GM19397 (cell line): ENCODE measurements around the gene DDR1.

Experiments
- ATAC-seq: cut with Tn5 transposase; IDR thresholded peaks from one replicate; pipeline ENCODE4 v1.9.1; 2021; ENCODE audit warnings: mild to moderate bottlenecking, moderate library complexity; ENCODE audit not compliant: unreplicated experiment

The DDR1 gene

DNA sequence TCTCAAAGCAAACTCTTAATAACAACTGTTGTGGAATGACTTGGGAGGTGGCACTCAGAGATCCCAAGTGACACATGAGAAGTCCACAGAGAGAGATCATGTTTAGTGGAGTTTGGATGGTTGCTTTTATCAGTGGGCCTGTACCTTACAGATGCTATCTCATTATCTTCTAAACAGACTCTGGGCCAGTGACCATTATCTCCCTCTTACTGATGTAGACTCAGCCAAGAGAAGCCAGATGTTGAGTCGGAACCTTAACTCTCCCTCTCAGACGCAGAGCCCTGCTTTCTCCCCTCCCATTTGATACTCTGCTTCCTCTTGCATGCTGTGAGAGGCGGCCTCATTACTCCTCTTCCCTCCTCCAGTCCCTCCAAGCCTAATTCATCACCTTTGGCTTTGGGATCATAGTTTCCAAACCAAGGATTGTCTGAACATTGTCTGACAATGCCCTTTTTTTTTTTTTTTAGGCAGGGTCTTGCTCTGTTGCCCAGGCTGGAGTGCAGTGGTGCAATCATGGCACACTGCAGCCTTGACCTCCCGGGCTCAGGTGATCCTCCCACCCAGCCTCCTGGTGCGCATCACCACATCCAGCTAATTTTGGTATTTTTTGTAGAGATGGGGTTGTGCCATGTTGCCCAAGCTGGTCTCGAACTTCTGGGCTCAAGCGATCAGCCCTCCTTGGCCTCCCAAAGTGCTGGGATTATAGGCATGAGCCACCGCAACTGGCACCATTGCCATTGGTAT is 4.5 kb upstream of the DDR1 start:
- no peak for ATAC-seq

DNA sequence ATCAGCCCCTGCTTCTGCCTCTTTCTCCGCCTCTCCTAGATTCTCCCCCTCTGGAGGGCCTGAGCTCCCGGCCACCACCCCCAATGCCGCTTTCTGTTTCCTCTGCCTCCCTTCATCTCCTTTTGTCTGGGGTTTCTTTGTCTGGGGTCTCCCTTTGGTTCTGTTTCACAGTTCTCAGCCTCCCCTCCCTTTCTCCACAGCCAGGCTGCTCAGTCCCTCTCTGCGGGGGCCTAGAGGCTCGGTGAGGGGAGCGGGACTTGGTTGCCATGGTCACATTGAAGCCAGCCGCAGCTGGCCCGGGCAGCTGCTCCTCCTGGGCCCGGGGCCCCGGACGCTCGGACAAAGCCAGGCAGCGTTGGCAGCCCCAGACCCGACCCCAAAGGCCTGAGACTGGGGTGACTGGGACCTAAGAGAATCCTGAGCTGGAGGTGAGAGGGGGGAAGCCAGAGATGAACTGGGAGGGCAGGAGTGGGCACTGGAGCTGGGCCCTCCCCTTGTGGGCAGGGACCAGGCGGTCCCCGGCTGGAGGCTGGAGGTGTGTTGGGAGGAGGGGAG is 3.5 kb upstream of the DDR1 start:
- no peak for ATAC-seq

DNA sequence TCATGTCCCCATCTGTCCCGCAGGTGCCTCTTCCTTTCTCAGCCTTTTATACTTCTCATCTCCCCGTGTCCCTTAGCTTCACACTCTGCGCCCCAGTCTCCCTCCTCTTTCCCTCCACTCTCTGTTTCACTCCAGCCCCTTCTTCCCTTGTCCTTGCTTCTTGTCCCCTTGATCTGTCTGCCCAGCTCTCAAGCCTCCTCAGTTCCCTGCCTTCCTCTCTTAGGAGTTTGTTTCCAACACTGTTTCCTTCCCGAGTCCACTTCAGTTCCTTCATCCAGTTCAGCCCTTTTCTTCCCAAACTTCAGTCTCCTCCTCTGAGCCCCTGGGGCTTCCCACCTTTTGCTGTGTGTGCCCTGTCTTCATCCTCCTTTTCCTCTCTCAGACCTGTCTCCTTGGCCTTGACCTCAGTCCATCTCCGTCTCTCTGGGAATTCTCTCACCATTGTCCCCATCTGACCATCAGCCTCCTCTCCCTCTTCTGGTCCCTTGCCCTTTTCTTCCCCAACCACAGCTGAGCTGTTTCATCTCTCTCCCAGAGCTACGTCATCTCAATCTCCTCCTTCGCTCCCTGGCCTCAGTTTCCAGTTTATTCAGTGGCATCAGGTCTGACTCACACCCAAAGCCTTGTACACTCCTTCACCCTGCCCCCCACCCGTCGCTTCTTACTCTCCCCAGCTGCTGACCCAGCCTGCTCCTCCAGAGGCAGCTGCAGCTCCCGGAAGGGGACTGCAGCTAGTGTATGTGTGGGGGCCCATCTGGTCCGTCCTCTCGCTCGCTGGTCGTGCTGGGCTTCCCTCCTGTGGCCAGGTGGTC is 2.7 kb upstream of the DDR1 start:
- no peak for ATAC-seq

DNA sequence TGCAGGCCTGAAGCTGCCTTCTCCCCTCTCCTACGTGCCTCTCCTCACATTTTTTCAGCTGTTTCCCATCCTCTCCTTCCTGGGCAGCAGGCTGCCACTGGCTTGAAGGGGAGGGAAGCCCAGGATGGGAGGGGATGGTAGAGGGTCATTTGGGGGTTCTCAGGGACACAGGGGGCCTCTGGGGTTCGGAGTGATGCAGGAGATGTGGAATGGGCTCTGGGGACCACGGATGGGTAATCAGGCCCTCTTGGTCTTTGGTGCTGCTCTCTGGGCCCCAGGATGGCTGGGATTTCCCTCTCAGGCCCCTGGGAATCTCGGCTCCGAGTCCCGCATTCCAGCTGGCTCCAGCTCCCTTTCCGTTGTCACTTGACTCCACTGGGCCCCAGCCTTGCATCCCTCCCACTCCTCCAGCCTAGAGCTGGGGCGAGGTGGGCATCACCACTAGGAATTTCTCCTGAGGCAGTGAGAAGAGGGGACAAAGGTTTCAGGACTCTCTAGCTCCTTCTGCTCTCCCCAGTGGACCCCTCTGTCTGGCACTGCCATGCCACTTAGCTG is 2.0 kb upstream of the DDR1 start:
- ATAC-seq, result no peak

DNA sequence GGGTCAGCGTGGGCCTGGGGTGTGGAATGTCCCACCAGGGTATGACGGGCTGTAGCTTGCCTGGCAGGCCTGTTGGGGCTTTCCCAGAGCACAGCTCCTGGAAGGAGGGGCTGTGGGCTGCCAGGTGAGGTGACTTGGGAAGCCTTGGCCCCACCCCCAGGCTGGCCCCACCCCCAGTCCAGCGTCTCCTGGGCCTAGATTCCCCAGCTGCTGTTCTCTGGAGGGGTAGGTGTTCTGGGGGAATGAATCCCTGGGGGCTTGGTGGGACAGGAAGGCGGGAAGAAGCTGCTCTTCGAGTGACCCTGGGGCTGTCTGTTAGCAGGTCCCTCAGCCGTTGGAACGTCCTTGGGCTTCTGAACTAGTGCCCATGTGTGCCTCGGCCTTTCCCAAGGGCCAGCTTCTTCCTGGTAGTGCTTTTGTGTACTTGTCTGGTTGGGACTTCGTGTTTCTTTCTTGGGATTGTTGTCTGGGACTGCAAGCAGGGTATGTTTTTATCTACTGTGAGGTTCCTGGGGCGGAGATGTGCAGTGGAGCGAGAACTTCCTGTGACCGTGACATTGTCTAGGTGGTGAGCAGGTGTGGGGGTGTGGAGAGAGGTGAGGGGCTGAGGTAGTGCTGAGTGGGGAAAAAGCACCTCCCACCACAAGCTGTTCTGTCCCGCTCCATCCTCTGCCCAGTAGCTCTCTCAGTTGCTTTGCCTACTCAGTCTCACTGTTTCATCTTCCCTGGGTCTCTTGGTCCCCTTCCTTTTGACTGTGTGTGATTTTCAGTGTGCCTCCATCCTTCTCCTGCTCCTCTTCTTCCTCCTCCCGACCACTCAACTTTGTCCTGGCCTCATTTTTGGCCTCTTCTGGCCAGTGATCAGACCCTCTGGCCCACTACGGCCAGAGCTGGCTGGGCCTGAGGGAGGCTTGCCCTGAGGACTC is 1.3 kb upstream of the DDR1 start:
- no peak for ATAC-seq

DNA sequence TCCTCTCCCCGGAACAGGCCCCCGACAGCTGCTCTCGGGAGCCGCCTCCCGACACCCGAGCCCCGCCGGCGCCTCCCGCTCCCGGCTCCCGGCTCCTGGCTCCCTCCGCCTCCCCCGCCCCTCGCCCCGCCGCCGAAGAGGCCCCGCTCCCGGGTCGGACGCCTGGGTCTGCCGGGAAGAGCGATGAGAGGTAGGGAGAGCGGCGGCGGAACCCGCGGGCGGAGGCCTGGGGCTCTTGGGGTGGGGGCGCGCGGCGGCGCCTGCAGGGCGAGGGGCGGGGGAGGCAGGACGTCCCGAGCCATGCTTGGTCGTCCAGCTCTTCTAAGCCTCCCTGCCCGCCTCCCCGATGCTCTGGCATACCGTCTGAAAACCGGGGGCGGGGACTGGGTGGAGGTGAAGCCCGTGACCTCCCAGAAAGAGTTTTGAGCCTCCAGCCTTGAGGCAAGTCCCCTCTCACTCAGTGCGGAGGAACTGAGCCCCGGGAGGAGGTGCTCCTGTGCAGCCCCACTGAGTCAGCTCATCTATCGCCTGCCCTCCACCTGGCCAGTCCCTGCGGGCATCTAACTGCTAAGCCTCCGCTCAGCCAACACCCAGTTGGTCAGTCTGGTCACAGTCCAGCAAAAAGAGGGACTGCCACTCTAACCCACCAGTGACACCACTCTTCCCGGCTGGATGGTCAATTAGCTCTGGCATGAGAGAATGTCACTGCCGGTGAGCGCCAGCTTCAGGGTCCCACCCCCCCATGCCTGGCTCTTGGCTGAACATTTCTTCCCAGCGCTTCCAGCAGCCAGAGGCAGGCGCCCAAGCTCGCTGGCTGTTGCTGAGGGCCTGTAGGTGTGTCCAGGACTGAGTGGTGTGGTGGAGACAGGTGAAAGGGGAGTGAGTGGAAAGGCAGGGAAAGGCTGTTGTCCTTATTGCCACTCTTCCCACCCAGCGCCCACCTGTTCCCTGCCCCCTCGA is 482 bp downstream of the DDR1 start:
- ATAC-seq, result no peak

DNA sequence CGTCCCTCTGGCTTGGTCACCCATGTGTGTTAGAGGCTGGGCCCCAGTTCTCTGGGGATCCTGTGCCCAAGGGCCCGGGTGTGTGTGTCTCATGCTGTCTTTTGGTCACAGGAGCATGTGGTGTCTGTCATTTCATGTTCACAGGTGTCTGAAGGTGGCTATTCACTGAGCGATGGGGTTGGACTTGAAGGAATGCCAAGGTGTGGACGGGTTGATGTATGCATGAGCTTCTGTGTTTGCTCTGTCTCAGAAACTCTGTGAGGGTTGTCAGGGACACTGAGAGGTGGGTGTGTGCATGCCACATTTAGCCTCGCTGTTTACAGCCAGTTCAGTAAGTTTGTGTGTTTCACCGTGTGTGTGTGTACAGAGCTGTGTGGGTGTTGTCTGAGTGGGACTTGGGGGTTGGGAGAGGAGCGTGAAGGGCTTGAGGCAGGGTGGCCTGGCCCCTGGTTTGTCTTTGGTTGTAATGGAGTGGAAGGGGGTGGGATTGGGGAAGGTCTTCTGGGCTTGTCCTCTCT is 1.2 kb downstream of the DDR1 start:
- no peak for ATAC-seq

DNA sequence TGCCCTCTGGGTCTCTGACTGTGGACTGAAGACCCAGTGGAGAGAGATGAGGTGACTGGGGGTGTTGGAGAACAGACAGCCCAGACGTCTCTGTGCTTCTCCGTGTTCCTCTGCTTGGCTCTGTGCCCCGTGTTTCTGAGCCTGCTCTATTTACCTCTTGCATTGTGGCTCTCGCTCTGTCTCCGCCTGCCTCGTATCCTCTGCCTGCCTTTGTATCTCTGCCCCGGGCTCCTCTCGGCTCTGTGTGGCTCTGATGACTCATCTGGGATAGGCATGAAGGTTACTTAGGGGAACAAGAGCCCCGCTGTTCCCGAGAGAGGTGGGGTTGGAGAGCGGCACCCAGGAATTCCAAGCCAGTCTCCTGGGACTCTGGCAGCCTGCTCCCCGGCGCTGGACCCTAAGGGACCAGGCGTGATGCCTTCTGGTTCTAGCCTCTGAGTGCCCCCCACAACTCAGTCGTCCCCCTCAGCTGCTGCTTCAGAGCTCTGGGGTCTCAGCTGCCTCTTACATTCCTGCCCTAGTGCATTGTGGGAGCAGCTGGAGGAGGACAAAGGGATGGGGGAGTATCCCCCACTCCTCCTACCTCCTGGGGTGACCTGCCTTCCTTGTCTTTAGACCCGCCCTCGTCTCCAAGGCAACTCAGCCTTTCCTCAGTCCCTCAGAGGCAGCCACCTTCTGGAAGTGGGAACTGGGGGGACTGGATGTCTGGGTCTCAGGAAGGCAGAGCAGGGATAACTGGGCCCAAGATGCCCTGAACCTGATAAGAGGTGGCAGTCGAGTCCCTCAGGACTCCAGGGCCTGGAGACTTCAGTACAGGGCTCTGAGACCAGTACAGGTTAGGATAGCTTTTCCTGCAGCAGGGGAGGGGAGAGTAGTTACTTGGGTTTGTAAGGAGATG is 1.9 kb downstream of the DDR1 start:
- ATAC-seq, result no peak

DNA sequence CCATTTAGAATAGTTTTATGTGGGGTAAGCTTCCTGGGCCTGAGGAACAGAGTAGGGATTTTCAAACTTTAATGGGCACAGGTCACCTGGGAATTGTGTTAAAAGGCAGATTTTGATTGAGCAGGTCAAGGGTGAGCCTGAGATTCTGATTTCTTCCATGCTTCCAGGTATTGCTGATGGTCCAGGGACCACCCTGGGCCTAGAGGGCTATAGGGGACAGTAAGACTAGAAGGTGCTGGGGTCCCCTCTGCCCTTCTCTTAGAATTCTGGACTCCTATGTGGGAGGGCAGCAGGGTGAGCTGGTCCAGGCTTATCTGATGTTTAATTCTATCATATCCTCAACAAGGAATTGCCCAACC is 2.6 kb downstream of the DDR1 start:
- ATAC-seq, result no peak

DNA sequence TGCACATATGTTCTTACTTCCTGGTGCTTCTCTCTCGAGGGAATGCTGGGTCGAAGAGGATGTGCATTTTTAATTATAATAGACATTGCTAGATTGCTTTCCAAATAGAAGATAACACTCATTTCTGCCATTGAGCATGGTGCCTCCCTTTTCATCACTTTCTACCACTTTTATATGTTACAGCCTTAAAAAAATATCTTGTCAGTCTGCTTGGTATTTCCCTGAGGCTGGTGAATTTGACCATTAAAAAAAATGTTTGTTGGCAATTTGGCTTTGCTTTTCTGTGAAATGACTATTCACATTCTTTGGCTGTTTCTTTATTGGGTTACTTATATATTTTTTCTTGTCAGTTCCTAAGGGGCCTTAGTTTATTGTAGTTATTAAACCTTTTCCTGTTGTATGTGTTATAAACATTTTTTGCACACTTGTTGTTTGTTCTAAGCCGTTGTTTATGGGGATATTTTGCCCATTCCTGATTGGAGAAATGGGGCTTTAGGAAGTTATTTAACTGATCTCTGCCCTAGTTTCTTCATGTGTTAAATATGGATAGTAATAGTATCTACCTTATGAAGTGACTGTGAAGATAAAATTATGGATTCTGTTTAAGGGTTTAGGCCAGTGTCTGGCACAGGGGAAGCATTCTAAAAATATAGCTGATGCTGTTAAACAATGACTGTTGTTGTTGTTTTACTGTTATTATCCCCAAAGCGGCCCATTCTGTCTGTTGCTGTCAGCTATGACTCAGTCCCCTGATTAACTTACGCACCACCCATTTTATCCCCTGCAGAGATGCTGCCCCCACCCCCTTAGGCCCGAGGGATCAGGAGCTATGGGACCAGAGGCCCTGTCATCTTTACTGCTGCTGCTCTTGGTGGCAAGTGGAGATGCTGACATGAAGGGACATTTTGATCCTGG is 3.8 kb downstream of the DDR1 start:
- ATAC-seq, result no peak

DNA sequence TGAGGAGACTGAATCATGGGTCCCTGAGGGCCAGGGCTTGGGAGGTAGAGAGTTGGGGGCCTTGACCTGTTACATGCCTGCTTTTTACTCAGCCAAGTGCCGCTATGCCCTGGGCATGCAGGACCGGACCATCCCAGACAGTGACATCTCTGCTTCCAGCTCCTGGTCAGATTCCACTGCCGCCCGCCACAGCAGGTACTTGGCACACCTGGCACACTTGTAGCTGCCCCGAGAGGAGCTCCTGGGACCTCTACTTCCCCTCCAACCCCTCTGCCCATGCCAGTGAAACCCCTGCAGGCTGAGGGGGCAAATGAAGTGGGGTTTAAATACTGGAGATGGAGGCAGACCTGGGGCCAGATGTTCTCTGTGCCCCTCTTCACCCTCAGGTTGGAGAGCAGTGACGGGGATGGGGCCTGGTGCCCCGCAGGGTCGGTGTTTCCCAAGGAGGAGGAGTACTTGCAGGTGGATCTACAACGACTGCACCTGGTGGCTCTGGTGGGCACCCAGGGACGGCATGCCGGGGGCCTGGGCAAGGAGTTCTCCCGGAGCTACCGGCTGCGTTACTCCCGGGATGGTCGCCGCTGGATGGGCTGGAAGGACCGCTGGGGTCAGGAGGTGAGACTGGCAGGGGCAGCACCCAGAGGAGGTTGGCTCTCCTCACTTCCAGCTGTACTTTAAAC is 4.6 kb downstream of the DDR1 start:
- no peak for ATAC-seq

DNA sequence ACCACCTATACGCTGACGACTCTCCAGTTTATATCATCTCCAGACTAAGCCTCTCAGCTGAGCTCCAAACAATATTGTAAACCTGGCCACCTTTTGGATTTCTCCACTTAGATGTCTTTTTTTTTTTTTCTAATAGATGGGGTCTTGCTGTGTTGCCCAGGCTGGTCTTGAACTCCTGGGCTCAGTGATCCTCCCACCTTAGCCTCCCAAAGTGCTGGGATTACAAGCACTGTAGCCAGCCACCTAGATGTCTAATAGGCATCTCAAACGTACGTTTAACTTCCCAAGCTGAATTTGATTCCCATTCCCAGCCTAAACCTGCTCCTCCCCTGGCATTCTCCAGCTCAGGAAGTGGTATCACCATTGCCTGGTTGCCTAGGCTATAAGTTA is 5.2 kb downstream of the DDR1 start:
- ATAC-seq, result no peak

DNA sequence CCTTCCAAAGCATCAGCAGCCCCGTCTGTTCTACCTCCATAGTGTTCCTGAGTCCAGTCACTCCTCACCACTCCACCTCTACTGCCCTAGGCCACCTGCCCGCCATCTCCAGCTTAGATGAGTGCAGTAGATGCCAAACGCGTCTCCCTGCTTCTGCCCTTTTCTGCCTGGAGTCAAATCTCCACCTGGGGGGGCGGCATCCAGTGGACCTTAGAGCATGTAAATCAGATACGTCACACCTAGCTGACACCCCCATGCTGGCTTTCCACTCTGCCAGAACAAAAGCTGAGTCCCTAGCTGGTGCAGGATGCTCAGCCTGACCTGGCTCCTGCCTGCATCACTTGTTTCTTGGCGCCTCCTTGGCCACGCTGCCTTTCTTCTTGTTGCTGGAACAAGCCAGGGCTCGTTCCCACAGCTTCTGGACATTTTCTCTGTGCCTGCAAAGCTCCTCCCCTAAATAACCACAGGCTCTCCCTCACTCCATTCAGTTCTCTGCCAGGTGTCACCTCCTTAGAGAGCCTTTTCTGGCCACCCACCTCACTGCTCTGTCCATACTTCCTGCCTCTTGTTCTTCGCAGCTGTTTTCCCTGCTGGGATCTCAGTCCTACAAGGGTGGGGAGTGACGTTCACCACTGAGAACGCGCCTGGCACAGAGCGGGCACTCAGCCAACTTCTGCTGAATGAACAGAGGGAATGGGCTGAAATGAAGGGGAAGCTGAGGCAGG is 5.8 kb downstream of the DDR1 start:
- ATAC-seq, result no peak

DNA sequence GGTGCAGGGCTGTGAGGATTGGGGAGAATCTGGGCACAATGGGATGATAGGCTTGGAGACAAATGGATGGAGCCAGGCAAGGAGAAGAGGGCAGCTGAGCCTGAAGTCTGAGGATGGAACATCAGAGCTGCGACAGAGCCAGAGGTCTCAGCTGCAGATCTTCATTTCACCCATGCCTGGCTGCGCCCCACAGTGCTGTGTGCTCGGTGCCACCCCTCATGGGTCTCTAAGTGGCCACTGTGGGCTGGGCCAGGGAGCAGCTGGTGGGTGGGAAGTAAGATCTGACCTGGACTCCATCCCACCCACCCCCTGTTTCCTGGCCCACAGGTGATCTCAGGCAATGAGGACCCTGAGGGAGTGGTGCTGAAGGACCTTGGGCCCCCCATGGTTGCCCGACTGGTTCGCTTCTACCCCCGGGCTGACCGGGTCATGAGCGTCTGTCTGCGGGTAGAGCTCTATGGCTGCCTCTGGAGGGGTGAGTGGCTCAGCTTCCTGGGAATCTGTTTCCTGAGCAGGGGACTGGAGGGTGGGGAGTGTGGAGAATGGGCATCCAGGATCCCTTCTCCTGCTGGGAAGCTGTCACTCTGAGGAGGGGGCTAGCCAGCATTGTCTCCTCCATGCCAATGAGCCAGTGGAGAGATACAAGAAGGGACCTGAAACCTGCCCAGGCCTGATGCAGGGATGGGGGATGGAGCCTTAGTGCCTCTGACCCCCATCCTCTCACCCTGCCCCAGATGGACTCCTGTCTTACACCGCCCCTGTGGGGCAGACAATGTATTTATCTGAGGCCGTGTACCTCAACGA is 6.5 kb downstream of the DDR1 start:
- no peak for ATAC-seq

DNA sequence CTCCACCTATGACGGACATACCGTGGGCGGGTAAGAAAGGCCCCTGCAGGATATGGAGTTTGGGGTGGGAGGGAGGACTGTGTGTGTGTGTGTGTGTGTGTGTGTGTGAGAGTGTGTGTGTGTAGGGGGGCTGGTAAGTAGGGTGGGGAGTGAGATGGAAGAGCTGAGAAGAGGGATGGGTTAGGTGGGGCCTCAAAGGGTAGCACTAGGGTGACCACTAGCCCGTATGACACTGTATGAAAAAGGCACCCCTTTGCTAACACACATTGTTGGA is 7.1 kb downstream of the DDR1 start:
- no peak for ATAC-seq
